Tibial nerve (tissue), 4 donors: ENCODE measurements around the gene MCC.

Source experiments
- EP300 ChIP-seq, 2 donors: sonication (generic); formaldehyde crosslinking; IDR thresholded peaks; one replicate each; pipeline ENCODE4 v1.6.1; 2017; ENCODE audit warnings: antibody characterized with exemption in 2 of 2, mild to moderate bottlenecking in 1 of 2
- POLR2A ChIP-seq, 2 donors: fragments of 450-650 bp; IDR thresholded peaks; one replicate each; pipeline ENCODE4 v1.6.1; 2017; ENCODE audit warnings: antibody characterized with exemption in 2 of 2, mild to moderate bottlenecking in 2 of 2, moderate library complexity in 2 of 2
- TF ChIP-seq, protein P1 (sequence below), 5 experiments: fragments of 200-600 bp in 3 of 5; fragments of 450-650 bp in 2 of 5; sonication (generic) in 3 of 5; IDR thresholded peaks; one replicate each; pipeline ENCODE4 v1.5.1; 2016 to 2019; ENCODE audit warnings: antibody characterized with exemption in 5 of 5, mild to moderate bottlenecking in 3 of 5, moderate library complexity in 2 of 5

DNA sequence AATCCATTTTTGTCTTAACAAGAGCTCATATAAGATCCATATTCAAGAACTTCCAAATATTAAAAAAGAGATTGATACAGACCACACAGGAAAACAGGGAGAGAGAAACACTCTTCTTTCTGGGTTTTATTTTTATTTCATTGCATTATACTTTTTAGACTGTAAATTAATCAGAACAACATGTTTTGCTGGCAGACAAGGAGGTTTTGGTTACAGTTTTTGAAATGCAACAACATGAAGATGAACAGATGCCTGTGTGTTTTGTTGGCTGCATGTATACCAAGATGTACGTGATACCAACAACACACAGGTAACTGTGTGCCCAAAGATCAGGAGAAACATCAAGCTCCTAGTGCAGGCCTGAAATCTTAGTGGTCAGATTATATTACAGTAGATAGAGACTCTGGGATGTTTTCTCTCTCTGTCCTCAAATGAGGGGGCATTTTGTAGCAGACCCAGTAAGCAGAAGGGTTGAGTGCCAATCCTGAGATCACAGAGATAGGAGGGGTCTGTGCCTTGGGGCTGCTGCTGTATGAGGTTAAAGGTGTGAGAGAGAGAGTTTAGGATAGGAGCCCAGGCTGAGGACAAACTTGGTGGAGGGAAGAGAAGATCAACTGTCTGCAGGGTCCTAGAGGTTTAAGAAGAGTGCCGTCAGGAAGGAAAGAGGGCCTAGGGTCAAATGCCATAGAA lies 359.5 kb downstream of the MCC start:
- TF ChIP-seq POLR2A (IDR thresholded peaks at IDR 0.05) (no peak), EP300 (IDR thresholded peaks at IDR 0.05) (no peak)
- TF ChIP-seq, protein P1, sequence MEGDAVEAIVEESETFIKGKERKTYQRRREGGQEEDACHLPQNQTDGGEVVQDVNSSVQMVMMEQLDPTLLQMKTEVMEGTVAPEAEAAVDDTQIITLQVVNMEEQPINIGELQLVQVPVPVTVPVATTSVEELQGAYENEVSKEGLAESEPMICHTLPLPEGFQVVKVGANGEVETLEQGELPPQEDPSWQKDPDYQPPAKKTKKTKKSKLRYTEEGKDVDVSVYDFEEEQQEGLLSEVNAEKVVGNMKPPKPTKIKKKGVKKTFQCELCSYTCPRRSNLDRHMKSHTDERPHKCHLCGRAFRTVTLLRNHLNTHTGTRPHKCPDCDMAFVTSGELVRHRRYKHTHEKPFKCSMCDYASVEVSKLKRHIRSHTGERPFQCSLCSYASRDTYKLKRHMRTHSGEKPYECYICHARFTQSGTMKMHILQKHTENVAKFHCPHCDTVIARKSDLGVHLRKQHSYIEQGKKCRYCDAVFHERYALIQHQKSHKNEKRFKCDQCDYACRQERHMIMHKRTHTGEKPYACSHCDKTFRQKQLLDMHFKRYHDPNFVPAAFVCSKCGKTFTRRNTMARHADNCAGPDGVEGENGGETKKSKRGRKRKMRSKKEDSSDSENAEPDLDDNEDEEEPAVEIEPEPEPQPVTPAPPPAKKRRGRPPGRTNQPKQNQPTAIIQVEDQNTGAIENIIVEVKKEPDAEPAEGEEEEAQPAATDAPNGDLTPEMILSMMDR (IDR thresholded peaks at IDR 0.05), result no peak
